Body of pancreas (tissue), 4 donors: Measurements from ENCODE around the gene SLC1A7. TPM values are rescaled to one million over a fixed set of nuclear protein-coding genes. Genes with fewer than 3 reads are reported as not detected.

Experiments
- ATAC-seq: fragments of 150-250 bp; one replicate; pipeline ENCODE4 v1.9.1; 2016
- DNase-seq, 4 donors: peaks; one replicate each; pipeline ENCODE4 v3.0.0-alpha.2; 2019
- H3K27ac ChIP-seq, 4 donors: fragments of 200-600 bp; sonication (generic); 1 replicate in 3 of 4; 2 replicates in 1 of 4; pipeline versions ENCODE4 v1.5.1 to v1.6.1; 2016 to 2019; ENCODE audit warnings: mild to moderate bottlenecking in 1 of 4, mixed read lengths in 1 of 4, moderate library complexity in 1 of 4
- H3K27me3 ChIP-seq, 2 donors: fragments of 200-600 bp; sonication (generic); one replicate each; pipeline ENCODE4 v1.6.0; 2016; ENCODE audit warnings: mild to moderate bottlenecking in 1 of 2
- H3K36me3 ChIP-seq, 2 donors: fragments of 200-600 bp; sonication (generic); replicated peaks in 1 of 2; 2 replicates each; pipeline ENCODE4 v1.5.1; 2016; ENCODE audit warnings: low read depth in 2 of 2; ENCODE audit not compliant: insufficient read depth in 1 of 2
- H3K4me1 ChIP-seq: fragments of 200-600 bp; sonication (generic); one replicate; pipeline ENCODE4 v1.6.0; 2016
- H3K4me3 ChIP-seq, 2 donors: fragments of 200-600 bp; sonication (generic); 1 replicate in 1 of 2; 2 replicates in 1 of 2; pipeline ENCODE4 v1.5.1; 2016 to 2019
- H3K9me3 ChIP-seq, 3 donors: fragments of 200-600 bp; sonication (generic); 1 replicate in 2 of 3; 2 replicates in 1 of 3; pipeline ENCODE4 v1.5.1; 2016
- CTCF ChIP-seq, 7 experiments: fragments of 450-650 bp in 4 of 7; fragments of 200-600 bp in 3 of 7; sonication (generic) in 3 of 7; IDR thresholded peaks; one replicate each; pipeline ENCODE4 v1.5.1; 2016 to 2019; ENCODE audit warnings: antibody characterized with exemption in 7 of 7
- POLR2A ChIP-seq, 3 donors: fragments of 450-650 bp; IDR thresholded peaks; one replicate each; pipeline ENCODE4 v1.6.1; 2016; ENCODE audit warnings: antibody characterized with exemption in 3 of 3, mild to moderate bottlenecking in 2 of 3
- WGBS, 2 donors: methylation state at CpG; one replicate each; pipeline ENCODE4 v1.1.5; 2017; 5-methylcytosine and 5-hydroxymethylcytosine counted together
- intact Hi-C: fragments of 100-400 bp; cut with DNase I; formaldehyde crosslinking; loops from one replicate; pipeline ENCODE4 v1.15.1; 2023
- total RNA-seq, 2 donors: library from RNA; depleted of rRNA; stranded (reverse); fragments of >200 nt; gene quantifications; one replicate each; pipeline ENCODE4 v1.1.0, GENCODE V29; 2016

Gene SLC1A7
- total RNA-seq, 2 donors from 2014 or later, result not detected

- intact Hi-C loops, result no loop called here
- 86 to 93% methylated on average over 3 to 5 of the region's 5 CpGs for WGBS, 2 donors
Measured at GRCh38 chr1:53127546-53127945, 14.9 kb downstream of the SLC1A7 start.

GRCh38 chr1:53126495-53126894 lies 15.9 kb downstream of the SLC1A7 start:
- no peak for ATAC-seq
- intact Hi-C loops, result no loop called here
- Histone ChIP-seq H3K27me3 (no peaks in the 10 kb centered on the region), H3K36me3 (no peaks in the 10 kb centered on the region), H3K4me3 (no peak overlapping the region), H3K27ac (no peak overlapping the region), H3K4me1 (no peaks in the 10 kb centered on the region), H3K9me3 (no peaks in the 10 kb centered on the region)
- 43 to 65% methylated on average over 1 of the region's 1 CpG for WGBS, 2 donors
- no peak for TF ChIP-seq CTCF (IDR thresholded peaks at IDR 0.05)
- no peak for TF ChIP-seq POLR2A (IDR thresholded peaks at IDR 0.05)
- DNase-seq, result no peak

More at GRCh38 chr1:53127546-53127945, 14.9 kb downstream of the SLC1A7 start:
- Histone ChIP-seq H3K9me3 (no peaks in the 10 kb centered on the region), H3K27ac (no peak overlapping the region), H3K36me3 (no peaks in the 10 kb centered on the region), H3K27me3 (no peaks in the 10 kb centered on the region), H3K4me3 (no peak overlapping the region), H3K4me1 (no peaks in the 10 kb centered on the region)
- ATAC-seq (no peak), DNase-seq (no peak)
- TF ChIP-seq POLR2A (IDR thresholded peaks at IDR 0.05) (no peak), CTCF (IDR thresholded peaks at IDR 0.05) (no peak)

GRCh38 chr1:53125623-53126360 lies 16.6 kb downstream of the SLC1A7 start:
- H3K27ac ChIP-seq, result no peak overlapping the region
- H3K36me3 ChIP-seq, result no peaks in the 10 kb centered on the region
- no peak for TF ChIP-seq CTCF (IDR thresholded peaks at IDR 0.05)
- no peak for TF ChIP-seq POLR2A (IDR thresholded peaks at IDR 0.05)
- no peaks in the 10 kb centered on the region for H3K9me3 ChIP-seq
- H3K4me1 ChIP-seq, result no peaks in the 10 kb centered on the region
- DNase-seq (no peak), ATAC-seq (no peak)
- H3K4me3 ChIP-seq, result no peak overlapping the region
- intact Hi-C loops, result no loop called here
- WGBS, 2 donors, result 74 to 81% methylated on average over 9 to 10 of the region's 10 CpGs
- H3K27me3 ChIP-seq, result no peaks in the 10 kb centered on the region

GRCh38 chr1:53125122-53125521 lies 17.3 kb downstream of the SLC1A7 start:
- H3K36me3 ChIP-seq, result no peaks in the 10 kb centered on the region
- whole genome bisulfite sequencing, 2 donors, result 72 to 88% methylated on average over 6 of the region's 6 CpGs
- intact Hi-C loops, result no loop called here
- H3K27me3 ChIP-seq, result no peaks in the 10 kb centered on the region
- H3K9me3 ChIP-seq, result no peaks in the 10 kb centered on the region
- H3K4me3 ChIP-seq, result no peak overlapping the region
- no peaks in the 10 kb centered on the region for H3K4me1 ChIP-seq
- no peak overlapping the region for H3K27ac ChIP-seq
- DNase-seq, result no peak
- TF ChIP-seq CTCF (IDR thresholded peaks at IDR 0.05) (no peak), POLR2A (IDR thresholded peaks at IDR 0.05) (no peak)
- ATAC-seq, result no peak
